ENCODE data around the gene DPEP2.
"Not testable (repeated sequence)": the region's sequence is repeated elsewhere in the genome, so short reads cannot be mapped to it uniquely, and the experiment has no call there.

The DPEP2 gene

DNA sequence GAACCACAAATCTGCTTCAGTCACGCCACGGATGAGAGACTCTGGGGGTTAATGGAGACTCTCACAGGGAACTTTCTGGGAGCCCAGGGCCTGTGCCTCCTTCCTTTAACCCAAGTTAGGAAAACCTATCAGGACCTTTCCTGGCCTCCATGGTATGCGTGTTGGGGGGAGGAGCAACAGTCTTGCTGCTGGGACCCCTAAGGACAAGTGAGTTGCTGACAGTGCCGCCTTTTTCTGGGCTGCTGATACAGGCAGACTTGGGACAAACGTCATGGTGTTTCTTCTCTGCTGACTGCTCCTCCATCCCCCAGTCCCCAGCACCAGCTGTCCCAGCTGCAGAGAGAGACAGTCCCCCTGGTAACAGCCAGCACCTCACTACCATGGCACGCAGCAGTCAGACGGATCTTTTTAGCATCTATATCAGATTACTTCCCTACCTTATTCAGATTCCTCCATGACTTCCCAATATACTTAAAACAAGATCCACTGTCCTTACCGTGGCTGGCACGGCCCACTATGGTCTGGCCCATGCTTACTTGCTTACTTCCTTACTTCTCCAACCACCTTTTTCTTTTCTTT lies 10.0 kb upstream of the DPEP2 start:
- DNase-seq (ENCODE audit: low read depth in 2 of 2, low spot score in 1 of 2) = no peak

DNA sequence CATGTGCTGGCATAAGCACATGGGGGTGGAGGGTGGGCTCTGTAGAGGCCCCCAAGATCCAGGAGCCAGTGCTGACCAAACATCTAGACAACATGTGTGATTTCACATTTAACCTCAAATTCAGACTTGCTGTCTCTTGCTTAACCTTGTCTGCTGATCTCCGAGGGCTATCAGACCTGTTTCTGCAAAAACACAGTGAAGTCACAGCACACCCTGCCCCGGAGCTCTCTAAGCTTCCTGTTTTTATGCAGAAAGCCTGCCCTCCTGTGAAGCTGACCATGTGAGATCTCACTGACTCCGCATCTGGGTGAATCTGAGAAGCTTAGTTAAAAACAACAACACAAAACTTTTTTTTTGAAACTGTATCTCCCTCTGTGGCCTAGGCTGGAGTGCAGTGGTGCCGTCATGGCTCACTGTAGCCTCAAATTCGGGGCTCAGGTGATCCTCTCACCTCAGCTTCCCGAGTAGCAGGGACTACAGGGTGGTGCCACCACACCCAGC lies 6.6 kb upstream of the DPEP2 start:
- DNase-seq (ENCODE audit: low read depth in 2 of 2, low spot score in 1 of 2) = no peak

DNA sequence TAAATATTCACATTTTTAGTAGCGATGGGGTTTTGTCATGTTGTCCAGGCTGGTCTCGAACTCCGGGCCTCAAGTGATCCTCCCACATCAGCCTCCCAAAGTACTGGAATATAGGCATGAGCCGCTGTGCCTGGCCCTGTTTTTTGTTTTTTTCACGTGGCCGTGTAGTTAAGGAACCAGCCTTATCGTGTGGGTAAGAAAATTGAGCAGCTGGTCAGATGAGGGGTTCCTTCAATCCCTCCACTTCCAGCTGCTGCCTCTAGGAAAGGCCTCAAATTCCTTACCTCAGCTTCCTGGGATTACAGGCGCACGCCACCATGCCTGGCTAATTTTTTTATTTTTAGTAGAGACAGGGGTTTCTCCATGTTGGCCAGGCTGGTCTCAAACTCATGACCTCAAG lies 5.9 kb upstream of the DPEP2 start:
- no peak for DNase-seq (ENCODE audit: low read depth in 2 of 2, low spot score in 1 of 2)

DNA sequence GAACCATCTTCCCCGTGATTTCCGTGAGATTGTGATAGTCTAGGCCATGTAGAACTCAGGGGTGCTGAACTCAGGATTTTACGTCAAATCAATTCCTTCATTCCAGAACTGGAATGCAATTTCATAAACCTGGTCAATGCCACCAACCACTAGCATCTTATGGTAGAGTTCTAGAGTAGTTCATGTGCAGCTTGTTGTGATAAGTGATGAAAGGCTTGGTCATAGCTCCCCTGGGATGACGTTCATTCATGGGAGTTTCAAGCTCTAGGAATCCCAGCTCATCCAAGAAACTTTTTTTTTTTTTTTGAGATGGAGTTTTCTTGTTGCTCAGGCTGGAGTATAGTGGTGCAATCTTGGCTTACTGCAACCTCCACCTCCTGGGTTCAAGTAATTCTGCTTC lies 3.7 kb upstream of the DPEP2 start:
- no peak for DNase-seq (ENCODE audit: low read depth in 2 of 2, low spot score in 1 of 2)

DNA sequence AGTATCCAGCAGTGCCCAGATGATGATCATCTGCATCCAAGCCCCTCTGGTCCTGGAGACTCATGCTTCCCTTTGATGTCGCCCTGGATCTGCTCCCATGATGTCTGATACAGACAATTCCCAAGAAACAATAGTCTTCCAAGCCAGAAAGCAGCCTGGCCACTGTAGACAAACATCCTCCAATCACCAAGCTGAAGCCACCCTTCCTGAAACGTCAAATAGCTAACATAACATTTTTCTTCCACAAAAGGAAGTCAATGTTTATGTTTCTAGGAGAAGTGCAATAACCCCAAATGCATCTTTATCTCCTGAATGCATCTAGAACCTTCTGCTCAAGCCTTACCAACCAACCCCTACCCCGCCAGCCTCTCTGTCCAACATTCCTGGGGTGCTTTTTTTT lies 1.2 kb upstream of the DPEP2 start:
- DNase-seq (ENCODE audit: low read depth in 2 of 2, low spot score in 1 of 2) = no peak

DNA sequence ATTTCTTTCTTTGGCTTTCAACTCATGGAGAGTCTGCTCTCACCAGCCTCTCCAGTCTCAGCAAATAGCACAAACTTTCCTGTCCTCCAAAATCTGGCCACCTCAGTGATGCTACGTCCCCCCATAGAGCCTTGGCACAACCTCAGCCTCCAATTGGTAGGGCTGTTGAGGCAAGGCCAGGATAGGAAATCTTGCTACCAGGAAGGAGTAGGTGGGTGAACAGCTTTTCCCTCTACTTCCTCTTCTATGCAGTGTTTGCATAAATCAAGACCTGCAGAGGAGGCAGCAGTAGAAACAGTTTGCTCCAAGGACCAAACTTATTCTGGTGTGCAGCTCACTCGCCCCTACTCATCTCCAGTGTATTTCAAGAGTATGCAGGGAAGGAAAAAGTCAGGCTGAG lies 701 bp upstream of the DPEP2 start:
- DNase-seq (ENCODE audit: low read depth in 2 of 2, low spot score in 1 of 2) = no peak

DNA sequence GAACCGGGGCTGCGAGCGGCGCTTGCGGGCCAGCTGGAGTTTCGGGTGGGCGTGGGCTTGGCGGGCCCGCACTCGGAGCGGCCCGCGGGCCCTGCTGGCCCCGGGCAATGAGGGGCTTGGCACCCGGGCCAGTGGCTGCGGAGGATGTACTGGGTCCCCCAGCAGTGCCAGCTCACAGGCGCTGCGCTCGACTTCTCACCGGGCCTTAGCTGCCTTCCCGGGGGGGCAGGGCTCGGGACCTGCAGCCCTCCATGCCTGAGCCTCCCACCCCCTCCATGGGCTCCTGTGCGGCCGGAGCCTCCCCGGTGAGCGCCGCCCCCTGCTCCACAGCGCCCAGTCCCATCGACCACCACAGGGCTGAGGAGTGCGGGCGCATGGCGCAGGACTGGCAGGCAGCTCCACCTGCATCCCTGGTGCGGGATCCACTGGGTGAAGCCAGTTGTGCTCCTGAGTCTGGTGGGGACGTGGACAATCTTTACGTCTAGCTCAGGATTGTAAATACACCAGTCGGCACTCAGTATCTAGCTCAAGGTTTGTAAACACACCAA lies 979 bp downstream of the DPEP2 start:
- DNase-seq (ENCODE audit: low read depth in 2 of 2, low spot score in 1 of 2) = not testable (repeated sequence)

DNA sequence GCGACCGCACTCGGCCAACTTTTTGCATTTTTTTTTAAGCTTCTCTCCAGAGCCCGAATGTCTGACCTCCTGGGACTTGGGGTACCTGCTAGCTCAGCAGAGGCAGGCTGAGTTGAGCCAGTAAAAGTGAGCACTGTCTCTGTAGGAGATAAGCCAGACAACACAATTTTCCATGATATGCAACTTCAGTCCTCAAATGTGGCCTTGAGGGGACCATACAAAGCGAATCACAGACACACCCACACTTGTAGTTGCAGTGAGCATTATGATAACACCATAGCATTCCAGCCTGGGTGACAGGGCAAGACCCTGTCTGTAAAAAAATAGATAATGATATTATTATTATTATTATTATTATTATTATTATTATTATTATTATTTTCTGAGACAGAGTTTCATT lies 2.6 kb downstream of the DPEP2 start:
- DNase-seq (ENCODE audit: low read depth in 2 of 2, low spot score in 1 of 2) = no peak

DNA sequence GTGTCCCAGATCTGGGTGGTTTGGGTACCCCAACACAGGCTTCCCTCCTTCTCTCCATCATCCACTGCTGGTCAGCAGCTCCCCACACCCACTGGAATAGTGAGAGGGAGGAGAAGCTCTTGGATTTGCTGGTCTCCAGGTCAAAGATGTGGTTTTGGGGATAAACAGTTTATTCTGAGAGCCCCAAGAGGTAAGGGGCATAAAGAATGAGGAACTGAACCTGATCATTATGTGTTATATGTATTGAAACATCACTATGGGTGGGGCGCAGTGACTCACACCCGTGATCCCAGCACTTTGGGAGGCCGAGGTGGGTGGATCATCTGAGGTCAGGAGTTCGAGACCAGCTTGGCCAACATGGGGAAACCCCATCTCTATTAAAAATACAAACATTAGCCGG lies 3.9 kb downstream of the DPEP2 start:
- no peak for DNase-seq (ENCODE audit: low read depth in 2 of 2, low spot score in 1 of 2)

DNA sequence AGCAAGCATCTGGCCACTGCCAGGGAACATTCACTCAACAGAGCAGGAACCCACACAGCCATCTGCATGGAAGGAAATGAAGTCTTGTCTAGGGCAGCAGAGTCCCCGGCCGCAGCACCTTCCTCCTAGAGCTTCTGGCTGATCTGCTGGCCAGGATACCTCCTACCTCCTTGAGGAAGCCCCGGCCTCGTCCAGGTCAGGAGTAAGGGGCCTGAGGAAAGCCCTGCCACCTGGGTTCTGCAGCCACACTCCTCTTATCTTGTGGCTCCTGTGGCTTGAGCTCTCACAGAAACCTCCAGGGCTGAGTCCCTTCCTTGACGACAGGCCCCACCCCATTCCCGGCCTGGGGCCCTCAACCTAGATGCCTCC lies 5.3 kb downstream of the DPEP2 start:
- DNase-seq (ENCODE audit: low read depth in 2 of 2, low spot score in 1 of 2) = not testable (repeated sequence)

DNA sequence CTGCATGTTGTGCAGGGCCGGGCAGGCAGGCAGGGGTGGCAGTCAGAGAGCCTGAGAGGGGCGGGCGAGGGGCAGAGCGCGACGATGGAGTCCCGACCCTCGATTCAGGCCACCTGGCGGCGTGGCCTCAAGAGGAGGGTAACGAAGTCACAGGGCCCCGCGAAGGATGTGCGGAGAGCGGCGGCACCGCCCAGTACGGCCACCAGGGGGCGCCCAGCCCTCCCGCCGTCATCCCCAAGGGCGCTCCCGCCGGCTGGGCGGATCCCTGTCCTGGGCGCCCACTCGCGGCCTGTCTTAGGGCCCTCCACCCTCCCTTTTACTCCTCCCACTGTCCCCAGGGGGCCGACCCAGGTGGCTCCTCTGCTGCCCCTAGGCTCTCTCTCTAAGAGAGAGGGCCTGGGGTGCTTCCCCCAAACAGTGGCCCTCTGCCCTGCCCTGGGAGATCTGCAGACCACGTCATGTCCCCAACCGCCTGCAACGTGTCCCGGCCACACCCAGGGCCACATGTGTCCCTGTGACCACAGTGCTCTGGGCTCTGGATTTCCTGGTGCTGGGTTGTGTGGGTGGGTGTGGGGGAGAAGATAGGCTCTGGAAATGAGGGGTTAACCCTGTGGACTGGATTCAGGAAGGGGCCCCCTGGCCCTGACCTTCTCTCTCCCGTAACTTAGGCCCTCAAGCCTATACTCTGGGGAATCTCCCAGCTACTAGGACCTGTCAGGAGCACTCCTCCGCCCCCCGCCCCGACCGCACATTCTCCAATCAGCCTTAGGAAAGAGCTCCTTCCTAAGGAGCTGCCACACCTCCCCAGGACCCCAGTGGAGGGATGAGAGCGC lies 5.9 kb downstream of the DPEP2 start:
- peak; percentile 46 to 59 for DNase-seq (ENCODE audit: low read depth in 2 of 2, low spot score in 1 of 2)

DNA sequence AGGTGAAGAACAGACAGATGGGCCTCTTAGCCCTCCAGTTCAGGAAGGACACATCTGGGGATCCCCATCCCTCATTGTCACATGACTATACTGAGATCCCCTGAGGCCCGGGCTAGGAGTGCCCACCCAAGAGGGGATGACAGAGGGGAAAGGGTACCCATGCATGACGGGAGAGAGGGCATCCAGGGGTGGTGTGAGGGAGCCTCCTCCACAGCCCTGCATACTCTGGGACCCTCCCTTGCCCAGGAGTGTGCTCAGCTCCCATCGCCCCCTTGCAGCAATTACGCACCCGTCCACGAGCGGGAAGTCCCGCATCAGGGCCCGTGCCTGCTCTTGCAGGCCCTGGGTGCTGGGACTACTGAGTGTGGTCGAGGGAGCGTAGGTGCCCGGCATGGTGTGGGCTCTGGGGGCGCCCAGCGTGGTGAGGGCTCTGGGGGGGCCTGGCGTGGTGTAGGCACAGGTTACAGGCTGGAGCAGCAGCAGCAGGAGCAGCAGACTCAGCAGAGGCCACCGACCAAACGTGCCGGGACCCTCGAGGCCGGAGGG lies 6.5 kb downstream of the DPEP2 start:
- DNase-seq (ENCODE audit: low read depth in 2 of 2, low spot score in 1 of 2) = no peak

DNA sequence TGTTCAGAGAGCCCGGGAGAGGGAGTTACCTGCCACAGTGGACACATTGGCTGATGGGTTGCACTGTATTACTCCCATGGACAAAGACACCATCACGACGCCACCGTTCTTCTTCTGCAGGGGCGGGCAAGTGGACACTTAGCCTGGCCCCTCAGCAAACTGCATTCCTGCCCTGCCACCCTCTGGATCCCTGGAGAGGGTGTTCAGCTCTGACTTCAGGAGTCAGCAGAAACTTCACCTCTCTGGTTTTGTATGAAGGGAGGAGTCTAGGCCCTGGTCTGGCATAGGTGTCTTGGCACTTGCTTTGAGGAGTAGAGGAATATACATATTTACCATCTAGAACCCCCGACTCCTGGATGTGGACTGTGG lies 9.3 kb downstream of the DPEP2 start:
- DNase-seq (ENCODE audit: low read depth in 2 of 2, low spot score in 1 of 2) = no peak

DNA sequence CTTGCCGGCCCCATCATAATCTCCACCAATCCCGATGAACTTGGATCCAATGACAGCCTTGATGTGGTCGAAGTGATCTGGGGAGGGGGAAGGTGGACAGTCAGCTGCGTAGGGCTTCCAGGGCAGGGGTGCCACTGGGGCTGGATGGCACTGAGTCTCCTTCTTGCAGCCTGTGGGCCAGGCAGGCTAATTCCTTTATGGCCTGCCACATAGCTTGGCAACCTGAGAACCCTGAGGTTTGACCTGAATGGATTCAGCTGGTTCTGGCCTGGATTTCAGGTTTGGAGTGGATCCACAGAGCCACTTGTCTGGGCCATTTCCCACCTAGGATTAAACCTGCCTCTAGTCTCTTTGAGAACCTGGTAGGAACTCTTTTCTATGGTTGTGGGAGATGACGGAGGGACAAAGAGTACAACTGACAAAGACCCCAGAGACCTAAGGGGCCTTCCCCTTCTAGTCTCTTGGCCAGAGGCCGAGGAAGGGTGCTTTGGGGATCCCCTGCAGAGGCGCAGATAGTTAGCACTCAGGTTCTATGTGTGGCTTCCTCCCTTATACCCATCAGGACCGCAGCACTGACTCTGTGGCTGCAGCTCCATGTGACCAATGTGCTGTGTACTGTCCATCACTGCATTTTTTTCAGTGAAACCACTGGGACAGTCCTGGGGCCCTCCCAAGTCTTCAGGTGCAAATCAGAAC lies 9.8 kb downstream of the DPEP2 start:
- DNase-seq (ENCODE audit: low read depth in 2 of 2, low spot score in 1 of 2) = no peak

DNA sequence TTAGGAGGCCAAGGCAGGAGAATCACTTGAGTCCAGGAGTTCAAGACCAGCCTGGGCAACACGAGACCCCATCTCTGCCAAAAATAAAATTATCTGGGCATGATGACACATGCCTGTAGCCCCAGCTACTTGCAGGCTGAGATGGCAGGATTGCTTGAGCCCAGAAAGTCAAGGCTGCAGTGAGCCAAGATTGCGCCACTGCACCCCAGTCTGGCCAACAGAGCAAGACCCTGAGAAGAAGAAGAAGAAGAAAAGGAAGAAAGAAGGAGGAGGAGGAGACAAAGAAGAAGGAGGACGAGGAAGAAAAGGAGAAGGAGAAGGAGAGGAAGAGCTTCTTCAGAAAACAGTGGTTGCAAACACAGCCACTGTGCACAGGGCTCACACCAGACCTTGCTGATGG lies 10.6 kb downstream of the DPEP2 start:
- no peak for DNase-seq (ENCODE audit: low read depth in 2 of 2, low spot score in 1 of 2)

DNA sequence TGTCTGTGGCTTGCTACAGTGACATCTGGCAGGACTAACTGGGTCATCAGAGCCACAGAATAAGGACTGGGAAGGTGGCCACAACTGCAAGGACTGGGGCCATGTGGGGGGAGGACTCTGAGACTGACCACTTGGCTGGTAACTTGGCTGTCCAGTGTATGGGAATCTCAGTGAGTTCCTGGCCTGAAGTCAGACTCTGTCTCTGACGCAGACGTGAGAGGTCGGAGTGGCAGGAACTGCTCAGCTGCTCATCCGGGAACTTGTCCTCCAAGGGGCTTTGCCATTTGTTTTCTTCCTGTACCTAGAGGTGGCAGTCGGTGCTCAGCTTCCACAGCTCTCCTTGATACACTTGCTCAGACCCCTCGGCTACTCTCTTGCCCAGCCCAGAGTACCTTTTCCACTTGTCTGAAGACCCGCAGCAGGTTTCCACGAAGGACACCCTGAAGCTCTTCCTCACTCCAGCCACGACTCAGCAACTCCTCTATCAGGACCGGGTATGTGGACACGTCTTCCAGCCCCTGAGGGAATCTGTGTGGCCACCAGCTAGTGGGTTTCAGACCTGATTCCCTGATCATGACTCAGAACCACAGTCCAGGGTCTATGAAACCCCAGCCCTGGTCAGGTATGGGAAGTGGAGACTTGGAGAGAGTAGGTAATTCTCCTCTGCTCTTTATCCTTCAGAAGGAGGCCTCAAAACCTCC lies 11.7 kb downstream of the DPEP2 start:
- DNase-seq (ENCODE audit: low read depth in 2 of 2, low spot score in 1 of 2) = no peak

DNA sequence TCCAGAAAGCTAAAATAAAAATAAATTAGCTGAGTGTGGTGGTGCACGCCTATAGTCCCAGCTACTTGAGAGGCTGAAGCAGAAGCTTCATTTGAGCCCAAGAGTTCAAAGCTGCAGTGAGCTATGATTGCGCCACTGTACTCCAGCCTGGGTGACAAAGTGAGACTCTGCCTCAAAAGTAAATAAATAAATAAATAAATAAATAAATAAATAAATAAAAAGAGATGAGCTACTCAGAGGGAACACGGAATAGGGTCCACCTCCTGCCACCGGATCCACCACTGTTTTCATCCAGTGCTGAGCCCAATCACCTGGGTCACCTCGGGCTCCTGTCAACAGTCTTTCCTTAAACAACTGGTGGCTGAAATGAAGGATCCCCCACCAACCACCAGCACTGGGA lies 12.3 kb downstream of the DPEP2 start:
- DNase-seq (ENCODE audit: low read depth in 2 of 2, low spot score in 1 of 2) = no peak

DNA sequence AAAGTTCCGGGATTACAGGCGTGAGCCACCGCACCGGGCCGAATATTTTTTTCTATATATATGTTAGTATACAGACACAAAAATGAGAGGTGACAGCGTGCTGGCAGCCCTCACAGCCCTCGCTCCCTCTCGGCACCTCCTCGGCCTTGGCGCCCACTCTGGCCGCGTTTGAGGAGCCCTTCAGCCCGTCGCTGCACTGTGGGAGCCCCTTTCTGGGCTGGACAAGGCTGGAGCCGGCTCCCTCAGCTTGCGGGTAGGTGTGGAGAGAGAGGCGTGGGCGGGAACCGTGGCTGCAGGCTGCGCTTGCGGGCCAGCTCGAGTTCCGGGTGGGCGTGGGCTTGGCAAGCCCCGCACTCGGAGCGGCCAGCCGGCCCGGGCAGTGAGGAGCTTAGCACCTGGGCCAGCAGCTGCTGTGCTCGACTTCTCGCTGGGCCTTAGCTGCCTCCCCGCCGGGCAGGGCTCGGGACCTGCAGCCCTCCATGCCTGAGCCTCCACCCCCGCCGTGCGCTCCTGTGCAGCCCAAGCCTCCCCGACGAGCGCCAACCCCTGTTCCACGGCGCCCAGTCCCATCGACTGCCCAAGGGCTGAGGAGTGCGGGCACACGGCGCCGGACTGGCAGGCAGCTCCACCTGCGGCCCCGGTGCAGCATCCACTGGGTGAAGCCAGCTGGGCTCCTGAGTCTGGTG lies 17.1 kb downstream of the DPEP2 start:
- no peak for DNase-seq (ENCODE audit: low read depth in 2 of 2, low spot score in 1 of 2)

DNA sequence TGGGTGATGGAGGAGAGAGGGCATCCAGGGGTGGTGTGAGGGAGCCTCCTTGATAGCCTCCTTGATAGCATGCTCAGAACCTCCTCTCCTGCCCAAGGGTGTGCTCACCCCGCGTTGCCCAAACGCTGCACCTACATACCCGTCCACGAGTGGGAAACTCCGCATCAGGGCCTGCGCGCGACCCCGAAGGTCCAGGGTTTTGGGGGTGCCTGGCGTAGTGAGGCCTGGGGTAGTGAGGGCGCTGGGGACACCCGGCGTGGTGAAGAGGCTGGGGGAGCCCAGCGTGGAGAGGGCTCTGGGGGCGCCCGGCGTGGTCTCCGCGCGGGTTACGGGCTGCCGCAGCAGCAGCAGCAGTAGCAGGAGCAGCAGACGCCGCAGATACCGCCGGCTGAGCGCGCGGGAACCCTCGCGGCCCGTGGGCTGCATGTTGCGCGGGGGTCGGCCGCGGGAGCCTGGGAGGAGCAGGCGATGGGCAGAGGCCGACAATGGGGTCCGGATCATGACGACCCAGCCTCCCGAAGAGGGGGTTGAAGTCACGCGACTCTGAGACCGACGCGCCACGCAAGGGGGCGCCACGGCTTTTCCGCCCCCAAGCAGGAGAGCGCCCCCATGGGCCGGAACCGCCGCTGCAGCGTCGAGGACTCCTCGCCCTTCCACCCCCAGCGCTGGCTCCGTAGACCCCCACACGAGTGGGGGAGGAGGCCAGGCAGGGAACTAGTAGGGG lies 19.2 kb downstream of the DPEP2 start, which contains the start of gene DPEP3:
DPEP3 (minus strand) TSS at position 545 of the 724 bp plus-strand sequence; CDS start at position 426, 119 bp downstream.
- no peak for DNase-seq (ENCODE audit: low read depth in 2 of 2, low spot score in 1 of 2)

All from stimulated activated CD8-positive, alpha-beta memory T cell treated with anti-CD3 and anti-CD28 coated beads, Interleukin-4, amount 100 ng/mL, for 1 hour (primary cell).